Body of pancreas (tissue), 4 donors: Measurements from ENCODE around the gene INPP5B.

Source experiments
- POLR2A ChIP-seq, 3 donors: fragments of 450-650 bp; IDR thresholded peaks; one replicate each; pipeline ENCODE4 v1.6.1; 2016; ENCODE audit warnings: antibody characterized with exemption in 3 of 3, mild to moderate bottlenecking in 2 of 3
- TF ChIP-seq, protein P1 (sequence below), 7 experiments: fragments of 450-650 bp in 4 of 7; fragments of 200-600 bp in 3 of 7; sonication (generic) in 3 of 7; IDR thresholded peaks; one replicate each; pipeline ENCODE4 v1.5.1; 2016 to 2019; ENCODE audit warnings: antibody characterized with exemption in 7 of 7

DNA sequence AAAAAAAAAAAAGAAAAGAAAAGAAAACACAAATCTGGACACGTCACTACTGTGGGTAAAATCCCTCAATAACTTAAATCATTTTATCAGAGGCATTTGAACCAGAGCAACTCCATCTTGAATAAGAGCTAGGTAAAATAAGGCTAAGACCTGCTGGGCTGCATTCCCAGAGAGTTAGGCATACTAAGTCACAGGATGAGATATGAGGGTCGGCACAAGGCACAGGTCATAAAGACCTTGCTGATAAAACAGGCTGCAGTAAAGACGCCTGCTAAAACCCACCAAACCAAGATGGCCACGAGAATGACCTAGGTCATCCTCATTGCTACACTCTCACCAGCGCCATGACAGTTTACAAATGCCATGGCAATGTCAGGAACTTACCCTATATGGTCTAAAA lies 43.9 kb downstream of the INPP5B start:
- TF ChIP-seq, protein P1, sequence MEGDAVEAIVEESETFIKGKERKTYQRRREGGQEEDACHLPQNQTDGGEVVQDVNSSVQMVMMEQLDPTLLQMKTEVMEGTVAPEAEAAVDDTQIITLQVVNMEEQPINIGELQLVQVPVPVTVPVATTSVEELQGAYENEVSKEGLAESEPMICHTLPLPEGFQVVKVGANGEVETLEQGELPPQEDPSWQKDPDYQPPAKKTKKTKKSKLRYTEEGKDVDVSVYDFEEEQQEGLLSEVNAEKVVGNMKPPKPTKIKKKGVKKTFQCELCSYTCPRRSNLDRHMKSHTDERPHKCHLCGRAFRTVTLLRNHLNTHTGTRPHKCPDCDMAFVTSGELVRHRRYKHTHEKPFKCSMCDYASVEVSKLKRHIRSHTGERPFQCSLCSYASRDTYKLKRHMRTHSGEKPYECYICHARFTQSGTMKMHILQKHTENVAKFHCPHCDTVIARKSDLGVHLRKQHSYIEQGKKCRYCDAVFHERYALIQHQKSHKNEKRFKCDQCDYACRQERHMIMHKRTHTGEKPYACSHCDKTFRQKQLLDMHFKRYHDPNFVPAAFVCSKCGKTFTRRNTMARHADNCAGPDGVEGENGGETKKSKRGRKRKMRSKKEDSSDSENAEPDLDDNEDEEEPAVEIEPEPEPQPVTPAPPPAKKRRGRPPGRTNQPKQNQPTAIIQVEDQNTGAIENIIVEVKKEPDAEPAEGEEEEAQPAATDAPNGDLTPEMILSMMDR (IDR thresholded peaks at IDR 0.05), result no peak
- no peak for TF ChIP-seq POLR2A (IDR thresholded peaks at IDR 0.05)
